NCI-H446 treated with DMSO at 0.1 percent for 48 hours (cell line): ENCODE measurements around the gene UBALD2.
"Not testable (repeated sequence)": the region's sequence is repeated elsewhere in the genome, so short reads cannot be mapped to it uniquely, and the experiment has no call there.

Source experiments
- DNase-seq: peaks from one replicate; lab custom pipeline; 2025; lab: John Stamatoyannopoulos, UW

Gene UBALD2

GRCh38 chr17:76278268-76278908, 13.2 kb downstream of the UBALD2 start:
- DNase-seq = no peak

GRCh38 chr17:76278952-76279741, 14.0 kb downstream of the UBALD2 start:
- peak; percentile 54 for DNase-seq

- DNase-seq = no peak
Measured at GRCh38 chr17:76279742-76280287, 14.7 kb downstream of the UBALD2 start.

GRCh38 chr17:76280650-76281049, 15.5 kb downstream of the UBALD2 start:
- DNase-seq = no peak

GRCh38 chr17:76281573-76282371, 16.6 kb downstream of the UBALD2 start:
- DNase-seq = peak; percentile 25

GRCh38 chr17:76292567-76292966, 27.4 kb downstream of the UBALD2 start:
- DNase-seq = no peak

GRCh38 chr17:76293106-76293505, 28.0 kb downstream of the UBALD2 start:
- no peak for DNase-seq

GRCh38 chr17:76296186-76296585, 31.0 kb downstream of the UBALD2 start:
- no peak for DNase-seq

GRCh38 chr17:76296889-76297288, 31.7 kb downstream of the UBALD2 start:
- DNase-seq = no peak

GRCh38 chr17:76297436-76297835, 32.3 kb downstream of the UBALD2 start:
- DNase-seq = no peak

- DNase-seq = no peak
Measured at GRCh38 chr17:76304226-76305134, 39.3 kb downstream of the UBALD2 start.

- not testable (repeated sequence) for DNase-seq
Measured at GRCh38 chr17:76305135-76305454, 39.9 kb downstream of the UBALD2 start.

GRCh38 chr17:76307299-76307965, 42.3 kb downstream of the UBALD2 start:
- DNase-seq = no peak

GRCh38 chr17:76307966-76308338, 42.8 kb downstream of the UBALD2 start, which contains the start of gene QRICH2:
Gene QRICH2, minus strand, starts transcription at chr17:76308276. Its CDS starts 278 bp downstream, at chr17:76307998.
- DNase-seq = no peak

GRCh38 chr17:76309461-76309860, 44.3 kb downstream of the UBALD2 start:
- no peak for DNase-seq

- DNase-seq = no peak
Measured at GRCh38 chr17:76312735-76313134, 47.6 kb downstream of the UBALD2 start.

- DNase-seq = no peak
Measured at GRCh38 chr17:76314392-76315227, 49.5 kb downstream of the UBALD2 start.

- DNase-seq = no peak
Measured at GRCh38 chr17:76317535-76317934, 52.4 kb downstream of the UBALD2 start.

GRCh38 chr17:76318586-76318985, 53.4 kb downstream of the UBALD2 start:
- DNase-seq = no peak
